IMR-90 (cell line): Measurements from ENCODE around the gene CLMP.

Experiments
- FOS ChIP-seq: fragments of 150-350 bp; IDR thresholded peaks from 2 replicates; pipeline ENCODE4 v1.6.1; 2016; ENCODE audit warnings: low read depth, low read length
- SMC3 ChIP-seq: fragments of 150-350 bp; IDR thresholded peaks from 2 replicates; pipeline ENCODE4 v1.6.1; 2016; ENCODE audit warnings: low read depth, mild to moderate bottlenecking, antibody characterized with exemption, low read length, moderate library complexity

DNA sequence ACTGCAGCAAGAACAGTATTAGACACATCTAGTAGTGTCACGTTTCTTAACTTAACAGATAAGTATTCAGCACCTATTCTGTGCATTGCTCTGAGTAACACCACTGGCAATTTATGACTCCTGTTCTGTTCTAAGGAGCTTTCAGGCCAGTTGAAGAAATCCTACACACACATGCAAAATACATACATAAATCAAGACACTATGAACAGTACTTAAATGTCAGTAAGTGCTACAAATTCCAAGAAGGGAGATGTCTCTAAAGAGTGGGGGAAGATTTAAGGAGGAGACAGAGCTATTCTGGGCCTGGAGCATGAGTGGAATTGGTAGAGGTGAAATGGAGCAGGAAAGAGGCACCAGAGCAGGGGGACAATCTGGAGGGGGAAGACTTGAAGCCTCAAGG, 46.2 kb upstream of the CLMP start:
- TF ChIP-seq FOS, result no peak
- TF ChIP-seq SMC3, result no peak
